Esophagus squamous epithelium (tissue), 5 donors: ENCODE measurements around the gene ZBTB11. TPM values are rescaled to one million over a fixed set of nuclear protein-coding genes. Genes with fewer than 3 reads are reported as not detected.
"Not testable (repeated sequence)": the region's sequence is repeated elsewhere in the genome, so short reads cannot be mapped to it uniquely, and the experiment has no call there.

Experiments
- DNase-seq: peaks from one replicate; lab custom pipeline; 2025; lab: John Stamatoyannopoulos, UW
- H3K27ac ChIP-seq, 4 donors: fragments of 200-600 bp; sonication (generic); one replicate each; pipeline ENCODE4 v1.5.1; 2016 to 2019; ENCODE audit warnings: mild to moderate bottlenecking in 1 of 4
- H3K27me3 ChIP-seq, 4 donors: fragments of 200-600 bp; sonication (generic); 1 replicate in 3 of 4; 2 replicates in 1 of 4; pipeline versions ENCODE4 v1.5.1 to v1.6.0; 2017 to 2021; ENCODE audit warnings: antibody characterized with exemption in 1 of 4
- H3K36me3 ChIP-seq, 3 donors: fragments of 200-600 bp; sonication (generic); one replicate each; pipeline ENCODE4 v1.5.1; 2016 to 2019
- H3K4me1 ChIP-seq, 3 donors: fragments of 200-600 bp; sonication (generic); one replicate each; pipeline ENCODE4 v1.5.1; 2017 to 2019
- H3K4me3 ChIP-seq, 4 donors: fragments of 200-600 bp; sonication (generic); 1 replicate in 3 of 4; 2 replicates in 1 of 4; pipeline ENCODE4 v1.5.1; 2016 to 2019; ENCODE audit warnings: mild to moderate bottlenecking in 2 of 4, moderate library complexity in 1 of 4
- H3K9me3 ChIP-seq, 3 donors: fragments of 200-600 bp; sonication (generic); one replicate each; pipeline ENCODE4 v1.5.1; 2016 to 2019
- POLR2A ChIP-seq, 4 donors: fragments of 450-650 bp; IDR thresholded peaks; one replicate each; pipeline ENCODE4 v1.6.1; 2017; ENCODE audit warnings: antibody characterized with exemption in 4 of 4, mild to moderate bottlenecking in 4 of 4, moderate library complexity in 3 of 4
- WGBS, 2 donors: methylation state at CpG; one replicate each; pipeline ENCODE4 v1.1.5; 2018; 5-methylcytosine and 5-hydroxymethylcytosine counted together
- intact Hi-C: fragments of 100-400 bp; cut with DNase I; formaldehyde crosslinking; loops from one replicate; pipeline ENCODE4 v1.15.0; 2022
- total RNA-seq, 4 donors: library from RNA; depleted of rRNA; stranded (reverse); fragments of >200 nt; gene quantifications; one replicate each; pipeline ENCODE4 v1.1.0, GENCODE V29; 2016
- TF ChIP-seq, protein P1 (sequence below), 6 experiments: fragments of 450-650 bp in 4 of 6; fragments of 200-600 bp in 2 of 6; sonication (generic) in 2 of 6; IDR thresholded peaks; one replicate each; pipeline ENCODE4 v1.5.1; 2016 to 2019; ENCODE audit warnings: antibody characterized with exemption in 6 of 6, mild to moderate bottlenecking in 4 of 6, moderate library complexity in 4 of 6
- donor health status: DM: yes; HTN: yes; CAD: no.

The ZBTB11 gene
- total RNA-seq, 4 donors from 2014 or later, result 12.7 to 26.9 (median 18.8) TPM

DNA sequence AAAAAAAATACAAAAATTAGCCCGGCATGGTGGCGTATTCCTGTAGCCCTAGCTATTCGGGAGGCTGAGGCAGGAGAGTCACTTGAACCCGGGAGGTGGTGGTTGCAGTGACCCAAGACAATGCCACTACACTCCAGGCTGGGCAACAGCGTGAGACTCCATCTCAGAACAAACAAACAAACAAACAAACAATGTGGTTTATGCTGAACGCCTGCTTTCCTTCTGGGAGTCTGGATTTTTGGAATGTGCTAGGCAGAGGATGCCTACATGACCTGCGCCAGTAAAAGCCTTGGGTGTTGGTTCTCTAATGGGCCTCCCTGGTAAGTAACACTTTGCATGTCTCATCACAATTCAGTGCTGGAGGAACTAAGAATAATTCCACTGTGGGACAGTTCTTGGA is 59.5 kb downstream of the ZBTB11 start:
- 85 to 86% methylated on average over 7 of the region's 7 CpGs for WGBS, 2 donors
- DNase-seq, result no peak

DNA sequence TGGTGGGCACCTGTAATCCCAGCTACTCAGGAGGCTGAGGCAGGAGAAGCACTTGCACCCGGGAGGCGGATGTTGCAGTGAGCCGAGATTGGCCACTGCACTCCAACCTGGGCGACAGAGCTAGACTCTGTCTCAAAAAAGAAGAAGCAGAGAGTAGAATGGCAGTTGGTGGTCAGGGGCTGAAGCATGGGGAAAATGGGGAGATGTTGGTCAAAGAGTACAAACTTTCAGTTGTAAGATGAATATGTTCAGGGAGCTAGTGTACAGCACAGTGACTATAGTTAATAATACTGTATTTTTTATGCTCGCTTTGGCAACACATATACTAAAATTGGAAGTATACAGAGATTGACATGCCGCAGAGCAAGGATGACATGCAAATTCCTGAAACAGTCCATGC is 61.4 kb downstream of the ZBTB11 start:
- Histone ChIP-seq H3K9me3 (no peaks in the 10 kb centered on the region), H3K4me1 (peaks cover 0 to 12% (median 0%) of the 10 kb centered on the region in 3 donors), H3K4me3 (no peak overlapping the region), H3K27me3 (no peaks in the 10 kb centered on the region), H3K36me3 (no peaks in the 10 kb centered on the region), H3K27ac (no peak overlapping the region)
- DNase-seq, result no peak
- TF ChIP-seq POLR2A (IDR thresholded peaks at IDR 0.05), result no peak
- TF ChIP-seq, protein P1, sequence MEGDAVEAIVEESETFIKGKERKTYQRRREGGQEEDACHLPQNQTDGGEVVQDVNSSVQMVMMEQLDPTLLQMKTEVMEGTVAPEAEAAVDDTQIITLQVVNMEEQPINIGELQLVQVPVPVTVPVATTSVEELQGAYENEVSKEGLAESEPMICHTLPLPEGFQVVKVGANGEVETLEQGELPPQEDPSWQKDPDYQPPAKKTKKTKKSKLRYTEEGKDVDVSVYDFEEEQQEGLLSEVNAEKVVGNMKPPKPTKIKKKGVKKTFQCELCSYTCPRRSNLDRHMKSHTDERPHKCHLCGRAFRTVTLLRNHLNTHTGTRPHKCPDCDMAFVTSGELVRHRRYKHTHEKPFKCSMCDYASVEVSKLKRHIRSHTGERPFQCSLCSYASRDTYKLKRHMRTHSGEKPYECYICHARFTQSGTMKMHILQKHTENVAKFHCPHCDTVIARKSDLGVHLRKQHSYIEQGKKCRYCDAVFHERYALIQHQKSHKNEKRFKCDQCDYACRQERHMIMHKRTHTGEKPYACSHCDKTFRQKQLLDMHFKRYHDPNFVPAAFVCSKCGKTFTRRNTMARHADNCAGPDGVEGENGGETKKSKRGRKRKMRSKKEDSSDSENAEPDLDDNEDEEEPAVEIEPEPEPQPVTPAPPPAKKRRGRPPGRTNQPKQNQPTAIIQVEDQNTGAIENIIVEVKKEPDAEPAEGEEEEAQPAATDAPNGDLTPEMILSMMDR (IDR thresholded peaks at IDR 0.05), result no peak
- WGBS, 2 donors, result 95 to 96% methylated on average over 3 to 6 of the region's 6 CpGs
- intact Hi-C loops, result no loop called here

More for the DNA sequence above, 59.5 kb downstream of the ZBTB11 start:
- Histone ChIP-seq H3K9me3 (no peaks in the 10 kb centered on the region), H3K36me3 (no peaks in the 10 kb centered on the region), H3K27me3 (no peaks in the 10 kb centered on the region), H3K4me1 (peaks cover 0 to 9% (median 0%) of the 10 kb centered on the region in 3 donors), H3K27ac (no peak overlapping the region), H3K4me3 (no peak overlapping the region)
- TF ChIP-seq, protein P1 (IDR thresholded peaks at IDR 0.05), result no peak
- TF ChIP-seq POLR2A (IDR thresholded peaks at IDR 0.05), result no peak
- intact Hi-C loops, result no loop called here

DNA sequence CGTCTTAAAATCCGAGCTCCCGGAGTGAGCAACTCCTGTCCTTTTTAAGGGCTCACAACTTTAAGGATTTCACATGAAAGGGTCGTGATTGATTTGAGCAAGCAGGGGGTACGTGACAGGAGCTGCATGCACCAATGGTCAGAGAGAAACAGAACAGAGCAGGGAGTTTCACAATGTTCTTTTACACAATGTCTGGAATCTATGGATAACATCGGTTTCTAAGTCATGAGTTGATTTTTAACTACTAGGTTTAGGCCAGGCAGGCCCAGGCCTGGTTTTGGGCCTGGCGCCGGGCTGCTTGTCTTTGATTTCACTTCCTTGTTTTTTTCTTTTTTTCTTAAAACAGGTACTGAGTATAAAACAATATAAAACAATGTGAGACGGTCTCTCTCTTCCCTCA is 63.9 kb downstream of the ZBTB11 start:
- H3K4me3 ChIP-seq, H3K9me3 ChIP-seq, intact Hi-C loops, DNase-seq, H3K27me3 ChIP-seq, H3K36me3 ChIP-seq: not testable (repeated sequence)
- Histone ChIP-seq H3K4me1 (peaks cover 0 to 12% (median 0%) of the 10 kb centered on the region in 3 donors), H3K27ac (peak overlapping the region in 2 of 4 donors; percentile 39 to 48)
- WGBS, 2 donors, result 36 to 62% methylated on average over 7 to 9 of the region's 9 CpGs

DNA sequence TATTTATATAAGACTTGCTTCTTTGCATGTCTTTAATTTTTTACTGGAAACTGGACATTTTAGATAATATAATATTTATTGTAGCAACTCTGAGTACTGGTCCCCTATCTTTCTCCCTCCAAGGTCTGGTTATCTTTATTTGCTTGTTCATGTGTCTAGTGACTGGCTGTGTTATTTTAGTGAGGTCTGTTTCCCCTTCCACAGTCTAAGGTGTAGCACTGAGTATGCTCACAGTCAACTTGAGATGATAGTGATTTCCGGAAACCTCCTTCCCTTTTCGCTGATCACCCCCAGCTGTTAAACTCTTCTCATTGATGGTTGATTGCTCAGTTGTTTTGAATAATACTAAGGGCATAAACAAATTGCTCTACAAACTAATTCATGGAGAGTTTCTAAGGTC is 65.9 kb downstream of the ZBTB11 start:
- H3K36me3 ChIP-seq, result no peaks in the 10 kb centered on the region
- H3K27ac ChIP-seq, result no peak overlapping the region
- H3K4me3 ChIP-seq, result no peak overlapping the region
- no peak for DNase-seq
- intact Hi-C loops, result no loop called here
- H3K9me3 ChIP-seq, result no peaks in the 10 kb centered on the region
- WGBS, 2 donors, result 81 to 94% methylated on average over 2 of the region's 2 CpGs
- TF ChIP-seq POLR2A (IDR thresholded peaks at IDR 0.05), result no peak
- TF ChIP-seq, protein P1 (IDR thresholded peaks at IDR 0.05), result no peak
- peaks cover 0 to 12% (median 0%) of the 10 kb centered on the region in 3 donors for H3K4me1 ChIP-seq
- no peaks in the 10 kb centered on the region for H3K27me3 ChIP-seq

DNA sequence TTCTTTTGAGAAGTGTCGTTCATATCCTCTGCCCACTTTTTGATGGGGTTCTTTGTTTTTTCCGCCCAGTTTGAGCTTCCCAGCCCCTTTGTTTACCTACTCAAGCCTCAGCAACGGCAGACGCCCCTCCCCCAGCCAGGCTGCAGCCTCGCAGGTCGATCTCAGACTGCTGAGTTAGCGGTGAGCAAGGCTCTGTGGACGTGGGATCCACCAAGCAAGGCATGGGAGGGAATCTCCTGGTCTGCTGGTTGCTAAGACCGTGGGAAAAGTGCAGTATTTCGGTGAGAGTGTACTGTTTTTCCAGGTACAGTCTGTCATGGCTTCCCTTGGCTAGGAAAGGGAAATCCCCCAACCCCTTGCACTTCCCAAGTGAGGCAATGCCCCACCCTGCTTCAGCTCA is 71.5 kb downstream of the ZBTB11 start:
- H3K9me3 ChIP-seq, H3K4me1 ChIP-seq, DNase-seq, intact Hi-C loops, H3K4me3 ChIP-seq, H3K27me3 ChIP-seq, H3K27ac ChIP-seq, H3K36me3 ChIP-seq: not testable (repeated sequence)
- 55 to 57% methylated on average over 4 to 9 of the region's 10 CpGs for WGBS, 2 donors

DNA sequence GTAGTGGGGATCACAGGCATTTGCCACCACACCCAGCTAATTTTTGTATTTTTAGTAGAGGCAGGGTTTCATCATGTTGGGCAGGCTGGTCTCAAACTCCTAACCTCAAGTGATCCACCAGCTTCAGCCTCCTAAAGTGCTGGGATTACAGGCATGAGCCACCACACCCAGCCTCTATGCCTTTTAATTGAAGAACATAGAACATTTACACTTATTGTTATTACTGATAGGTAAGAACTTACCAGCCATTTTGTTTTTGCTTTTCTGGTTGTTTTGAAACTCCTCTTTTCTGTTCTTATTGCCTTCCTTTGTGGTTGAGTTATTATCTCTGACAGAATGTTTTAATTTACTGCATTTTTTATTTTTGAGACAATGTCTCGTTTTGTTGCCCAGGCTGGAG is 73.7 kb downstream of the ZBTB11 start:
- no peak overlapping the region for H3K27ac ChIP-seq
- DNase-seq, result no peak
- H3K4me1 ChIP-seq, result no peaks in the 10 kb centered on the region
- no peaks in the 10 kb centered on the region for H3K9me3 ChIP-seq
- H3K36me3 ChIP-seq, result peaks cover 0 to 5% (median 0%) of the 10 kb centered on the region in 3 donors
- 100% methylated on average over 1 of the region's 1 CpG for WGBS, 2 donors
- intact Hi-C loops, result no loop called here
- TF ChIP-seq, protein P1 (IDR thresholded peaks at IDR 0.05), result no peak
- TF ChIP-seq POLR2A (IDR thresholded peaks at IDR 0.05), result no peak
- H3K27me3 ChIP-seq, result no peaks in the 10 kb centered on the region
- no peak overlapping the region for H3K4me3 ChIP-seq
